ENCODE data around the gene KIAA1217.

Gene KIAA1217

DNA sequence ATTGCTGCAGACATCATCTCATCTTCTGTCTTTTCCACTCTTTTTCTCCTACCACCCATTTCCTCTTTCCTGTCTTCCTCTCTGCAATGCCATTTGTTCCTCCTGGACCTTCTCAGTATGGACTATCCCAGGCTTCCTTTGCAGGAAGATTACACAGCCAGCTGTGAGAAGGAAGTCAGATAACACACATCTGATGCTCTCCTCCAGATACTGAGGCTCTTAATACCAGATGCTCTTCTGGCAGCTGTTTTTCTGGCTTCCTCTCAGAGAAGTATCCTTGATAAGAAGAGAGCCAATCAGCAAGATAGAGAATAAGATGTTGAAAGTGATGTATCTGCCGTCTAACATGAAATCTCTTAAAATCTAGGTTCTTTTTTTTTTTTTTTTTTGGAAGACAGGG, 14.4 kb downstream of the KIAA1217 start:
- Mint-ChIP-seq H3K27me3 (no peaks in the 10 kb centered on the region), H3K4me3 (no peak overlapping the region), H3K9me3 (no peaks in the 10 kb centered on the region), H3K27ac (no peak overlapping the region), H3K36me3 (no peaks in the 10 kb centered on the region), H3K4me1 (no peaks in the 10 kb centered on the region)

DNA sequence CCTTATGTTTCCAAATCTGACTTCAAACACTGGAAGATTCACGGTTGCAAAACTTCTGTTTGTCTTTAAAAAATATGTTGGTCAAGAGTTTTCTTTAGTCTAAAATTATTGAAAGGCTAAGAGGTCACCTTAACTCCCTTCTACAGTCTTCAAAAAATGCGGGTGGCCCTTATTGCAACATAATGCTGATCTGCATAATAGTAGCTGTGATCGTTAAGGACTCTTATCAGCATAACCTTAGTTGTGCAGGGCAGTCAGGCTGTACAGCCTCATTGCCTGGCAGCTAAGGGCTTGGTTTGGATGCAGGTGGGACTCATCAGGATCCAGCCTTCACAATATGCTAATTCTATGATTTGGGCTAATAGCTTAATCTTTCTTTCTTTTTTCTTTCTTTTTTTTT, 15.0 kb downstream of the KIAA1217 start:
- H3K27me3 Mint-ChIP-seq = no peaks in the 10 kb centered on the region
- no peaks in the 10 kb centered on the region for H3K4me1 Mint-ChIP-seq
- no peaks in the 10 kb centered on the region for H3K36me3 Mint-ChIP-seq
- no peaks in the 10 kb centered on the region for H3K9me3 Mint-ChIP-seq
- no peak overlapping the region for H3K4me3 Mint-ChIP-seq
- no peak overlapping the region for H3K27ac Mint-ChIP-seq

DNA sequence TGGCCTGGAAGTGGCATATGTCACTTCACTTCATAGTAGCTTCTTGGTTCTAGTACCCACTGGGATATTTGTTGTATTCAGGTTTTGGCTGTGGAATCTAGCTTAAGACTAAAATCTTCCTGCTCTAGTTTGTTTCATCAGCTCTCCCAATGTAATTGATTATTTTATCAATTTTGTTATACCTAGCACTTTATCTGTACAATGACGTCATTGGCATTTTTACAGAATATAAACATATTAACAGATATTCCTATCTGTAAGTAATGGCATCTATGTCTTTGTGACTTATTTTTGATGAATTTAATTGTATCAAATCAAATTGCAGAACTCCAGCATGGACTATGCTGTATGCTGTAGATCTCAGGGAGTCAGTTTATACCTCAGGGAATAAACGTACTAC, 19.7 kb downstream of the KIAA1217 start:
- H3K9me3 Mint-ChIP-seq = no peaks in the 10 kb centered on the region
- H3K4me3 Mint-ChIP-seq = no peak overlapping the region
- H3K27me3 Mint-ChIP-seq = peaks cover 7% of the 10 kb centered on the region
- H3K4me1 Mint-ChIP-seq = no peaks in the 10 kb centered on the region
- no peaks in the 10 kb centered on the region for H3K36me3 Mint-ChIP-seq
- H3K27ac Mint-ChIP-seq = no peak overlapping the region

DNA sequence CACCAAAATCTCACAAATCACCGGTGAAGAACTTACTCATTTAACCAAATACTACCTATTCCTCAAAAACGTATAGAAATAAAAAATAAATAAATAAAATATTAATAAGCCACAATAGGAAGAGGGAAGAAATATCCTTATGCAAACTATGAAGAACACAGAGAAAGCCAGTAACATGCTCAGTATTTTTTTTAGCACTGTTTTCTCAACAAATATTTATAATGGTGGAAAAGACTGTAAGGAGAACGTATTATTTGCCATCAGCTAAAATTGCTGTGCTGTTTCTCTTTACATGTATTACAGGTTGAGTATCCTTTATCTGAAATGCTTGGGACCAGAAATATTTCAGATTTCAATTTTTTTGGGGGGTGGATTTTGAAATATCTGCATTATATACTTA, 21.0 kb downstream of the KIAA1217 start:
- Mint-ChIP-seq H3K9me3 (no peaks in the 10 kb centered on the region), H3K4me1 (no peaks in the 10 kb centered on the region), H3K27ac (no peak overlapping the region), H3K4me3 (no peak overlapping the region), H3K27me3 (peaks cover 7% of the 10 kb centered on the region), H3K36me3 (no peaks in the 10 kb centered on the region)

DNA sequence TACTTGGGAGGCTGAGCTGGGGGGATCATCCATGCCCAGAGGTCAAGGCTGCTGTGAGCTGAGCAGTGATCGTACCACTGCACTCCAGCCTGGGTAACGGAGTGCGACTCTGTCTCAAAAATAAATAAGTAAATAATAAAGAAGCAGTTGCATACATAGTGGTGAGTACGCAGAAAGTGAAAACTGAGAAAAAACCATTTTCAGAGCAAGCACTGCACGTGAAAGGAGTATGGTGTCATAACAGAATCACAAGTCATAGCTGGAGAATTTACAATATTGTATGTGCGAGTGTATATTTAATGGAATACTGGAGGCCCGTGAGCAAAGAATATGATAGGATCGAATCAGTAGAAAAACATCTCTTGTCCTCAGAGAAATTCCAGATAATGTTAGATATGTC, 22.3 kb downstream of the KIAA1217 start:
- Mint-ChIP-seq H3K27me3 (peaks cover 7% of the 10 kb centered on the region), H3K4me3 (no peak overlapping the region), H3K27ac (no peak overlapping the region), H3K36me3 (no peaks in the 10 kb centered on the region), H3K9me3 (no peaks in the 10 kb centered on the region), H3K4me1 (no peaks in the 10 kb centered on the region)

DNA sequence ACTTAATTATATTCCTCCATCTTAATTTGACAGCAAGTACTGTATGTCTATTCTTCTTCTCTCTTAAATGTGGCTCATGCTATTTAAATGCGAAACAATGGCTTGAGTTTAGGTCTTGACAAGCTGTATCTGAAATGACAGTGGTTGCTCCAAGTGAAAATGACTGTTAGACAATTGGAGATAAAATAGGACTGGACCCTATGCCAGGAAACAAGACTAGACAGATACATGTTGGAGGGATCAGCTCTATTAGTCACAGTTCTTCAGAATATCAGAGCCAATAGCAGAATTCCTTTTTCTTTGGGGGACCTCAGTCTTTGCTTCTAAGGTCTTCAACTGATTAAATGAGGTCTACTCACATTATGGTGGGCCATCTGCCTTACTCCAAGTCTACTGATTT, 25.8 kb downstream of the KIAA1217 start:
- no peaks in the 10 kb centered on the region for H3K9me3 Mint-ChIP-seq
- peaks cover 20% of the 10 kb centered on the region for H3K27me3 Mint-ChIP-seq
- no peaks in the 10 kb centered on the region for H3K4me1 Mint-ChIP-seq
- no peak overlapping the region for H3K4me3 Mint-ChIP-seq
- no peaks in the 10 kb centered on the region for H3K36me3 Mint-ChIP-seq
- no peak overlapping the region for H3K27ac Mint-ChIP-seq

DNA sequence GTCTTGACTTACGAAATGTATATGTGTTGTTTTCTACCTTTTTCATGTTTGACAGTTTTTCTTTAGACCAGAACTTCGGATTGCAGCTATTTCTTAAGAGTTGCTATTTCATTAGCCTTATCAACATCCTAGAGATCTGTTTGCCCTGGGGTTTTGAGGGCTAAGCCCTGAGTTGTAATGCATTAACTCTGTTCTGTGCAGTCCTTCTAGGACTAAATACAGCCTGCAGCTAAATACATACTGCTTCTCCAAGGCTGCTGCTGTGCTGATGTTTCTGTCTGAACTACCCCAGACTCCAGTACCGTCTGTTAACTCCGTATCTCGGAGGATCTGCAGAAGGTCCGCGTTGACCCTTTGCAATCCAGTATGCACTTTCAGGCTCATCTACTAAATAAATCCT, 26.5 kb downstream of the KIAA1217 start:
- Mint-ChIP-seq H3K27me3 (peaks cover 20% of the 10 kb centered on the region), H3K4me1 (no peaks in the 10 kb centered on the region), H3K9me3 (no peaks in the 10 kb centered on the region), H3K4me3 (no peak overlapping the region), H3K27ac (no peak overlapping the region), H3K36me3 (no peaks in the 10 kb centered on the region)

DNA sequence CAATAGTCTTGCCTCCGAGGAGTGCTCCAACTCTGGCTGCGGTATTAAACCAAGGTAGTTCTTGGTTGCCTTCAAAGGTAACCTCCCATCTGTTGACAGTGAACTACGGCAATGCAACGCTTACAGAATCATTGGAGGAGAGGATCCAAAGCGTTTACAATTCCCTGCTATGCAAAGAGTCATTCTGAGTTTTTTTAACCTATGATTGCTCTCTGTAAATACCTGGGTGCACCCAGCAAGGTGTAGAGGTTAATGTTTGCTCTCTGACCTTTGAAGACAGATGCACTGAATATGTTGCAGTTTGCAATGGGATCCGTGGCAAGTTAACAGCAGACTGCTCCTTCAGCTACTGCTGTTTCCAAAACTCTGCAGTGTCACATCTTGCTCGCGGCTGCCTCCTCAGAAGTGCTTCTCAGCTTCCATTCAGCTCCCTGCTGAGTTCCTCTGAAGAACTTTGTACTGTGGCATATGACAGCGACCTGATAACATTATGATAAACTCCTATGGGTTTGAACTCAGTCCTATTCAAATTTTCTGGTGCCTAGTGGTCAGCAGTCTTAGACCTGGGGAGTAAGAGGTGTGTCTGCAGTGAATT, 29.0 kb downstream of the KIAA1217 start:
- Mint-ChIP-seq H3K36me3 (no peaks in the 10 kb centered on the region), H3K27me3 (peaks cover 12% of the 10 kb centered on the region), H3K4me1 (no peaks in the 10 kb centered on the region), H3K27ac (no peak overlapping the region), H3K9me3 (no peaks in the 10 kb centered on the region), H3K4me3 (no peak overlapping the region)

DNA sequence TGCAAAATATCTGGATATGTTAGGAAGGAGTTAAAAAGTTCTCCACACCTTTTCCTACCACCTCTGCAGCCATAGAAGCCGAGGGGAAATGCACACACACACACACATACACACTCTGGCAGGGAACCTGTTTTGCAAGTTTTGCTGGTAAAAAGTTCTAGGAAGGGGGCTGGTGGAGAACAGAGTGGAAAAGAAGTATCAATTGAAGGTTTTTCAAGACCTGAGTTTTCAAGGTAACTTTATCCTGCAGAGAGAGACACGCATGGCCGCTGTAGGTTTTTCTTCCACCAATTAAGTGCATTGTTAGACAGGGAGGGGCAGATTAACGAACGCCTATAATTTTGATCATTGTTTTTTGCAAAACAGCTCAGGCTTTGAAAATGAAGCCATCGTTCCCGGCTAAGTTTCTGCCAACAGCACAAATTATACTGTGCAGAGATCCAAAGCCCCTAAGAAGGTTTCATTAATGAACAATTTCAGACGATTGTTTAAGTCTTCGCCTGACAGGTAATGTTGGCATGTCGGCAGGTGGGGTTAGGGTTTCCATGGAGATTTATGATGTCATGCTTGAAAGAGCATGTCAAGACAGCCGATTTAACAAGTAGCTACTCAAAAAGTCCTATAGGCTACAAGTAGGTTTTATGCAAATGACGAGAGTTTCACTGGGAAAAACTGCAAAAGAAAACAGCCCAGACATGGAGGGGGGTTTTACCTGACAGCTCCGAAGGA, 29.7 kb downstream of the KIAA1217 start:
- no peaks in the 10 kb centered on the region for H3K36me3 Mint-ChIP-seq
- H3K9me3 Mint-ChIP-seq = no peaks in the 10 kb centered on the region
- no peak overlapping the region for H3K27ac Mint-ChIP-seq
- peaks cover 13% of the 10 kb centered on the region for H3K27me3 Mint-ChIP-seq
- H3K4me3 Mint-ChIP-seq = no peak overlapping the region
- no peaks in the 10 kb centered on the region for H3K4me1 Mint-ChIP-seq

DNA sequence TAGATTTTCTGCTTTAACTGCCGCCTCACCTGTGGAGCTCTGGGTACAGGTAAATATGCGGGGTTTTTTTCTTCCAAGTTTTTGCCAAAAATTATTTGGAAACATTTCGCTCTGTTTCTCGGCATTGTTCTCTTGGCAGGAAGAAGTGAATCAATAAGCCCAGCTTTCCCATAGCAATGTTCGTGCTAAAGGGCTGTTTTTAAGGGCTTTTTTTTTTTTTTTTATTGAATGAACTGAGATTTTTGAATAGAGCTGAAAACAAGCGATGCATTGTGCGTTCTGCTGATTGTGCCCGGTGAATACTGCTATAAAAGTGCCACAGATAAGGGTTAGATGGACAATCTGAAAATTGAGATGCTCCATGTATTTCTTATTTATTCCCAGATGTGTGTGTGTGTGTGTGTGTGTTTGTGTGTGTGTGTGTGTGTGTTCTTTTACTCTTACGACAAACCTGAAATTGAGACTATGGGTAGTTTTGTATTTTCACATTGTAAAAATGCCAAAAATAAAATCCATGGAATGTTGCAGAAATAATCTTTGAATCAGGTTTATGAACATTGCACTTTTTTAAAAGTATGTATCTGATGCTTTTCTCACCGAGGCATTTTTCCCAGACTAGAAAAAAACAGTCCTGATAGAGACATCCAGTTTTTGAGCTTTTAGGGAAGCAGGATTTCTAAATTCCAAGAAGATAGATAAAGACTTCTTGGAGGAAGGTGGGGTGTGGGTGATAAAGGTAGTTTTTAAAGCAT, 30.5 kb downstream of the KIAA1217 start:
- Mint-ChIP-seq H3K27me3 (peaks cover 13% of the 10 kb centered on the region), H3K36me3 (no peaks in the 10 kb centered on the region)

DNA sequence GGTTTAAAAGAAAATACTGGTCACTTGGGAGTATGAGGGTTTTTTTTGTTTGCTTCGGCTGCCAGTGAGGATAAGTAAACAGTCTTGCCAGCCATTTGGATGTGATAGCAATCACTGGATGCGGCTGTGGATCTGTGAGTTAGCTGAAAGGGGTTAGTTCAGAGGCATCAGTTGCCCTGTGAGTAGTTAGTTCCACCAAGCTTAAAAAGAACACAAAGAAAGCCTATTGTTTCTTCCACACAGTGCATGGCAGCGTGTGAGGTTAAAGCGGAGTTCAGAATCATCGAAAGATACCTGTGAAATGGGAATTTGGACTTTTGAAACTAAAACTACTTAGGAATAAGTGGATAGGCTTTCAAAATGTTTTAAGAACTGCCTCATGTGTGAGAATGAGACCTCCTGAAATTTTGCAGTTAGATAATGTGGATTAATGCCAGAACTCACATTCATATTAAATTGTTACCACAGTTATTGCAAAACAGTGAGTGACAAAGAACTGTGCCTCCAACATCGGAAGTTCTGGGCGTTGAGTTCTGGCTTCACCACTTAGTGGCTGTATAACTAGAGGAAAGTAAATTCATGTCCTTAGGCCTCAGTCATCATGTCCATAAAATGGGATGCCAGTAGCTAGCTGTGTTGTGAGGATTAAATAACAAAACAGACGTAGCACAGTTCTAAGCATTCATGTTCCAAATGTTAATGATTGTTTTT, 31.3 kb downstream of the KIAA1217 start:
- H3K4me3 Mint-ChIP-seq = no peak overlapping the region
- no peak overlapping the region for H3K27ac Mint-ChIP-seq
- H3K9me3 Mint-ChIP-seq = no peaks in the 10 kb centered on the region
- no peaks in the 10 kb centered on the region for H3K4me1 Mint-ChIP-seq
- H3K36me3 Mint-ChIP-seq = no peaks in the 10 kb centered on the region
- peaks cover 13% of the 10 kb centered on the region for H3K27me3 Mint-ChIP-seq

More for the DNA sequence above, 30.5 kb downstream of the KIAA1217 start:
- H3K4me1 Mint-ChIP-seq = no peaks in the 10 kb centered on the region
- no peak overlapping the region for H3K4me3 Mint-ChIP-seq
- H3K9me3 Mint-ChIP-seq = no peaks in the 10 kb centered on the region
- H3K27ac Mint-ChIP-seq = no peak overlapping the region

DNA sequence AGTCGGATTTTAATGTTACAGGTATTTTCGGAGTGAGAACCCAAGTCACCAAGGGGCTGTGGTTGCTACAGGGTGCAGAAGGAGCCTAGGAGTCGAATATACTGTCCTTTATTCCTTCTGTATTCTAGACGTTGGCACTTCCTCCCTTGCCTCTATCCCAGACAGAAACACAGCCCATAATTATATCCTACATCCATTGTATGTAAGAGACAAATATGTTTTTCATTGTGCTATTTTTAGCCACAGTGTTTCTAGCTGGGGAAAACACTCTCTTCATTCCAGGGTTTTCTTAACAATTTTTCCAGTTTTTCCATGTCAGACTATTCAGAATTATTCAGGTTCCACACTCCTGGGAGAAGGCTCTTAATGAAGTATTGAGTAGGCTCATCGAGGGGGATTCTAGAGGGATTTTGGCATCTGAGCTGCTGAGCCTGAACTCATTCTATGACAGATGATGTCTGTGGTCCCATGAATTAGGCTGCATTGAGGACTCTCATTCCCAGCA, 32.6 kb downstream of the KIAA1217 start:
- no peaks in the 10 kb centered on the region for H3K36me3 Mint-ChIP-seq

DNA sequence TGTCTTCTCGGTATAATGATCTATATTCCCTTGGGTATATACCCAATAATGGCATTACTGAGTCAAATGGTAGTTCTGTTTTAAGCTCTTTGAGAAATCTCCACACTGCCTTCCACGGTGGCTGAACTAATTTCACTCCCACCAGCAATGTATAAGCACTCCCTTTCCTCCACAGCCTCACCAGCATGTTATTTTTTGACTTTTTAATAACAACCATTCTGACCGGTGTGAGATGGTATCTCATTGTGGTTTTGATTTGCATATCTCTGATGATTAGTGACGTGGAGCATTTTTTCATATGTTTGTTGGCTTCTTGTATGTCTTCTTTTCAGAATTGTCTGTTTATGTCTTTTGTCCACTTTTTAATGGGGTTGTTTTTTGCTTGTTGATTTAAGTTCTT, 33.6 kb downstream of the KIAA1217 start:
- Mint-ChIP-seq H3K4me3 (no peak overlapping the region), H3K27me3 (peaks cover 10% of the 10 kb centered on the region), H3K36me3 (no peaks in the 10 kb centered on the region)

More for the DNA sequence above, 32.6 kb downstream of the KIAA1217 start:
- H3K4me1 Mint-ChIP-seq = no peaks in the 10 kb centered on the region
- H3K27me3 Mint-ChIP-seq = peaks cover 13% of the 10 kb centered on the region
- H3K27ac Mint-ChIP-seq = no peak overlapping the region
- H3K4me3 Mint-ChIP-seq = no peak overlapping the region
- no peaks in the 10 kb centered on the region for H3K9me3 Mint-ChIP-seq

DNA sequence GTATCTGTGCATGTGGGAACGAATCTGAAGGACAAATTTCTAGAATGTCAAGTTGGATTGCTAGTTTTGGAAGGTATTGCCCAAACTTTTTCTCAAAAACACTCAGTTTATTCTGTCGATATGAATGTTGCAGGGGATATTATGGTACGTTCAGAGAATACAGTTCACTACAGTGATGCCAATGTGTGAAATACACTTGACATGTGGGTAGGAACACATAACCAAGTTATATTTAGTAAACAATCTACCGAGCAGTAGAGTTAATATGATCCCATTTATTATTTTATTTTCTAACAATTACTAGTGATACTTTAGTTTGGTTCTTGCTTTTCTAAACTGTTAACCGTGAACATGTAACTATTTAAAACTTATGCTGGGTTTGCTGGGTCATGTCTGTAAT, 37.4 kb downstream of the KIAA1217 start:
- H3K27me3 Mint-ChIP-seq = peaks cover 4% of the 10 kb centered on the region
- no peak overlapping the region for H3K27ac Mint-ChIP-seq
- H3K9me3 Mint-ChIP-seq = no peaks in the 10 kb centered on the region
- H3K4me1 Mint-ChIP-seq = no peaks in the 10 kb centered on the region
- H3K4me3 Mint-ChIP-seq = no peak overlapping the region
- H3K36me3 Mint-ChIP-seq = no peaks in the 10 kb centered on the region

More for the DNA sequence above, 33.6 kb downstream of the KIAA1217 start:
- Mint-ChIP-seq H3K4me1 (no peaks in the 10 kb centered on the region), H3K27ac (no peak overlapping the region), H3K9me3 (no peaks in the 10 kb centered on the region)

DNA sequence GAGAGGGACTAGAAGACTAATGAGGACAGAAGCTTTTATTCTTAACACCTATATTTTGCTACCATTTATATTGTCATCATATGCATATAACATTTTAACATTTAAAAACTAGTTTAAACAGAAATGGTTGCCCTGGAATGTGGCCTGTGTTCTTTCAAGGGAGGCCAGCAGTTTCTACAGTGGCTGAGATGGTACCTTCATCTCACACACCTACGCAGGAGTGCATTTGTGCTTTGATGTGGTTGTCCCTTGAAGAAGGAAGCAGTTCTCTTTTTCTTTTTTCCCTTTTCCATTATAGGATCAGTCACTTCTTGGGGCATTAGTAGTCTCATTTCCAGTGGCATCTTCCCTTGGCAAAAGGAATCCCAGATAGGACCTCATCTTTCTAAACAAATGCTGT, 38.9 kb downstream of the KIAA1217 start:
- Mint-ChIP-seq H3K36me3 (no peaks in the 10 kb centered on the region), H3K27me3 (peaks cover 4% of the 10 kb centered on the region), H3K27ac (no peak overlapping the region), H3K4me1 (no peaks in the 10 kb centered on the region), H3K4me3 (no peak overlapping the region), H3K9me3 (no peaks in the 10 kb centered on the region)

All from activated naive CD4-positive, alpha-beta T cell treated with anti-CD3 and anti-CD28 coated beads, Interleukin-2, amount 50 U/mL, for 24 hours (primary cell).